Measurements from ENCODE around the gene CCL21. TPM values are rescaled to one million over a fixed set of nuclear protein-coding genes. Genes with fewer than 3 reads are reported as not detected.

The CCL21 gene
- polyA plus RNA-seq, 3 donors: not detected

DNA sequence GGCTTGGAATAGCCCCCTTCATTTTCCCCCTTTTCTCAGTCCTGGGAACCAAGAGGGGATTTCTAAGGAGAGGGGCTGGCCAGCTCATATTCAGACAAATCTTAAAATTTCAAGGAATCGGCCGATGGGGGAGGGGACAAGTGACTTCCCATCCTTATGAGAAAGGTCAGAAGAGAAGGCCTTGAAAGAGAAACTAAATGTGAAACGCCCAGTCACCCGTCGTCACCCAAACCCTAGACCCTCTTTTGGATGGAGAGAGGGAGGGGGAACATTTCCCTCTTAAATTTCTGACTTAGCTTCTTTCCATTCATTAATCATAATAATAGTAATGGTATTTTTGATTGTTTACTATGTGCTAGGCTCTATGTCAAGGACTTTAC is 18.0 kb downstream of the CCL21 start:
- intact Hi-C loops (cut with micrococcal nuclease): no loop called here
- no peak for TF ChIP-seq CTCF (IDR thresholded peaks at IDR 0.05)
- Histone ChIP-seq H3K27me3 (ENCODE audit: control insufficient read depth in 2 of 2, insufficient read depth in 2 of 2, low read length in 2 of 2) (no peaks in the 10 kb centered on the region), H4K20me1 (ENCODE audit: insufficient read depth, low read length) (no peaks in the 10 kb centered on the region), H3K9me3 (replicated peaks in 1 of 2; ENCODE audit: control insufficient read depth in 1 of 2, insufficient read depth in 1 of 2, low read length in 2 of 2) (no peaks in the 10 kb centered on the region), H3K4me3 (replicated peaks in 1 of 3; ENCODE audit: low read depth in 2 of 3, low read length in 3 of 3) (peak overlapping the region in 1 of 3 experiments; percentile 22), H3K79me2 (ENCODE audit: insufficient read depth, low read length) (no peaks in the 10 kb centered on the region), H3K4me1 (ENCODE audit: control insufficient read depth in 1 of 2, insufficient read depth in 2 of 2, low read length in 2 of 2) (peaks cover 24 to 26% of the 10 kb centered on the region in 2 donors), H2AFZ (ENCODE audit: insufficient read depth, low read depth, low read length, poor library complexity, severe bottlenecking) (peak overlapping the region; percentile 41), H3K9ac (ENCODE audit: insufficient read depth, low read length, poor library complexity, severe bottlenecking) (no peak overlapping the region), H3K36me3 (replicated peaks in 1 of 2; ENCODE audit: control insufficient read depth in 1 of 2, insufficient read depth in 2 of 2, low read length in 2 of 2) (no peaks in the 10 kb centered on the region), H3K27ac (ENCODE audit: low read depth in 1 of 2, low read length in 2 of 2) (peak overlapping the region; percentile 39 to 47), H3K4me2 (replicated peaks; ENCODE audit: extremely low read depth, low read length, poor library complexity, severe bottlenecking) (peak overlapping the region; percentile 11)
- Mint-ChIP-seq H3K36me3 (no peaks in the 10 kb centered on the region), H3K4me3 (no peak overlapping the region), H3K27ac (peak overlapping the region in 1 of 7 donors; percentile 40), H3K9me3 (peaks cover 0 to 1% (median 0%) of the 10 kb centered on the region in 7 donors), H3K4me1 (peaks cover 28% of the 10 kb centered on the region), H3K27me3 (ENCODE audit: low read depth in 3 of 3) (peaks cover 0 to 5% (median 2%) of the 10 kb centered on the region in 3 donors)
- WGBS (ENCODE audit: insufficient coverage): no CpG with 5 or more reads among the region's 5 CpGs
- no peak for DNase-seq

DNA sequence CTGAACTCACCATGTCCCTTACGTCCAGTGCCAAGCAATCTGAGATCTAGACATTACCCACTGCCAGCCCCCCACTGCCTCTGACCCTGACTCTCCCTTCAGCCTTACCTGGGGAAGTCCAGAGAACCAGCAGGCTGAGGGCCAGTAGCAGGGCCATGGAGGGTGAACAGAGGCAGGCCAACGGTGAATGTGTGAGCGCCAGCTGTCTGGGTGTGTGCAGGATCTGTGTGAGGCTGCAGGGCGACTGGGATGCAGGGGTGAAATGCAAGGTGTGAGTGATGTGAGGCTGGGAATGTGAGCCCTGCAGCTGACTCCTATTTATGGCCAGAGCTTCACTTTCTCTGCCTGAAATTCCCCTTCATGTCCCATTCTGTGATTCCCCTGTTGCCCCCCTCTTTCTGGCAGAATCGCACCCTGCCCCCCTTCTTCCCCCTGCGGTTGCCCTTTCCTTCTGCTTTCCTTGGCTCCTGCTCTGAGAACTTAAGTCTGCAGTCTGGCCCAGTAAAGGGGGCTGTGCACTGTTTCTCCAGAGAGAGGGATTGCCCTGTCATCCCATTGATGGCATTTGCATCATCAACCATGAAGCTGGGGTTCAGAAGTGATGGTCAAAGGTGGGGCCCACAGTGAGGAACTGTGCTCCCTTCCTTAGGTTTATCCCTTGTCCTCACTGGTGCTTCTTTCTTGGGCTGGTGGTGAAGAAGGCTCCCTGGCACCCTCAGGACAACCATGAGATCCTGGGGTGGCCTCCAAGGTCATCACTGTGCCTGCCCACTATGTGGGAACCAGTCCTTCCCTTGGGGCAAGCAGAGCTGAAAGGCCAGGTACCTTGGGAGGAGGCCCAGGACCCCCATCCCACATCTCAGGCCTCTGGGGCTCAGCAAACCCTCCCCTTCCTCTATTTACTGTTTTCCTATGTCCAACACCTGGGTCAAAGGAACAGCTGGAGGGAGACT is 18.7 kb downstream of the CCL21 start, which contains the start of gene CCL19:
Gene CCL19 (minus strand): TSS at position 294 of the 953 bp plus-strand sequence. CDS start 137 bp downstream, at position 157.
- Histone ChIP-seq H2AFZ (ENCODE audit: insufficient read depth, low read depth, low read length, poor library complexity, severe bottlenecking) (peak within 1 kb of the TSS; percentile 41), H3K4me2 (replicated peaks; ENCODE audit: extremely low read depth, low read length, poor library complexity, severe bottlenecking) (peak within 1 kb of the TSS; percentile 18)
- DNase-seq: peak; percentile 29 to 62 (median 39)

More for the DNA sequence above, 18.7 kb downstream of the CCL21 start, which contains the start of gene CCL19:
- H3K27ac ChIP-seq (ENCODE audit: low read depth in 1 of 2, low read length in 2 of 2): peak within 1 kb of the TSS; percentile 39 to 47
- Mint-ChIP-seq H3K27me3 (ENCODE audit: low read depth in 3 of 3) (peaks cover 0 to 5% (median 3%) of the 10 kb centered on the region in 3 donors), H3K36me3 (no peaks in the 10 kb centered on the region), H3K9me3 (peaks cover 0 to 1% (median 0%) of the 10 kb centered on the region in 7 donors), H3K27ac (peak within 1 kb of the TSS in 6 of 7 donors; percentile 46 to 72 (median 54)), H3K4me1 (peaks cover 34% of the 10 kb centered on the region), H3K4me3 (peak within 1 kb of the TSS in 1 of 2 donors; percentile 23)
- WGBS (ENCODE audit: insufficient coverage): 21% methylated on average over 2 of the region's 6 CpGs
- no peaks in the 10 kb centered on the region for H4K20me1 ChIP-seq (ENCODE audit: insufficient read depth, low read length)
- intact Hi-C loops (cut with micrococcal nuclease): no loop called here
- H3K36me3 ChIP-seq (replicated peaks in 1 of 2; ENCODE audit: control insufficient read depth in 1 of 2, insufficient read depth in 2 of 2, low read length in 2 of 2): no peaks in the 10 kb centered on the region
- no peak for TF ChIP-seq CTCF (IDR thresholded peaks at IDR 0.05)
- no peaks in the 10 kb centered on the region for H3K9me3 ChIP-seq (replicated peaks in 1 of 2; ENCODE audit: control insufficient read depth in 1 of 2, insufficient read depth in 1 of 2, low read length in 2 of 2)
- no peaks in the 10 kb centered on the region for H3K79me2 ChIP-seq (ENCODE audit: insufficient read depth, low read length)
- no peak within 1 kb of the TSS for H3K9ac ChIP-seq (ENCODE audit: insufficient read depth, low read length, poor library complexity, severe bottlenecking)
- H3K27me3 ChIP-seq (ENCODE audit: control insufficient read depth in 2 of 2, insufficient read depth in 2 of 2, low read length in 2 of 2): no peaks in the 10 kb centered on the region
- peak within 1 kb of the TSS in 1 of 3 experiments; percentile 22 for H3K4me3 ChIP-seq (replicated peaks in 1 of 3; ENCODE audit: low read depth in 2 of 3, low read length in 3 of 3)
- peaks cover 29 to 32% of the 10 kb centered on the region in 2 donors for H3K4me1 ChIP-seq (ENCODE audit: control insufficient read depth in 1 of 2, insufficient read depth in 2 of 2, low read length in 2 of 2)

Data from CD14-positive monocyte (primary cell).